ENCODE data around the gene PRXL2B.

DNA sequence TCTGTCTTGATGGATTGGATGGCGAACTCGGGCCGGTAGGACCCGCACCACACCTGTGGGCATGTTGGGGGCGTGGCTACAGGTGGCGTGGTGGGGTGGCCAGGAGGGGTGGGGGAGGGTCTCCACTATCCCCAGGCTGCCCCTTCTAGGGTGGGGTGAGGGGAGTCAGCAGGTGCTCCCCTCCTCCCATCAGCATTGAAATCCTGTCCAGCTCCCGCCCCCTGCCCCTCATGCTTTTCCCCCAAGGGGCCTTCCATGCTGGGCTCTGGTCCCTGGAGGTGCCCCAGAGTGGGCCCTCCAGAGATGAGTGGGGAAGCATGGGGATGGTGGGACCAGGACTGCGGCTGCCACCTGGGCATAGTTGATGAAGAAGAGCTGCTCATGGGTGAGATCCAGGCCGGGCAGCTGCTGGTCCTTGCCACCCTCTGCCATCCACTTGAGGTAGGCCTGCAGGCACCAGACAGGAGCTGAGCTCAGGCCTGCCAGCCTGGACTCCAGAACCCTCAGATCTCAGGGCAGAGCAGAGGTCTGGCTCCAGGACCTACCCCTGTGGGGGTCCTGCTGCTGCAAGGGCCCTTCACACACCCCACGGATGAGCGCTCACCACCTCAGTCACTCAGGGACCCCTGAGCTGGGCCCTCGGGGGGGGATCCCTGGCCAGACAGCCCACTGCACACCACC is 5.1 kb downstream of the PRXL2B start:
- TF ChIP-seq, protein P1, sequence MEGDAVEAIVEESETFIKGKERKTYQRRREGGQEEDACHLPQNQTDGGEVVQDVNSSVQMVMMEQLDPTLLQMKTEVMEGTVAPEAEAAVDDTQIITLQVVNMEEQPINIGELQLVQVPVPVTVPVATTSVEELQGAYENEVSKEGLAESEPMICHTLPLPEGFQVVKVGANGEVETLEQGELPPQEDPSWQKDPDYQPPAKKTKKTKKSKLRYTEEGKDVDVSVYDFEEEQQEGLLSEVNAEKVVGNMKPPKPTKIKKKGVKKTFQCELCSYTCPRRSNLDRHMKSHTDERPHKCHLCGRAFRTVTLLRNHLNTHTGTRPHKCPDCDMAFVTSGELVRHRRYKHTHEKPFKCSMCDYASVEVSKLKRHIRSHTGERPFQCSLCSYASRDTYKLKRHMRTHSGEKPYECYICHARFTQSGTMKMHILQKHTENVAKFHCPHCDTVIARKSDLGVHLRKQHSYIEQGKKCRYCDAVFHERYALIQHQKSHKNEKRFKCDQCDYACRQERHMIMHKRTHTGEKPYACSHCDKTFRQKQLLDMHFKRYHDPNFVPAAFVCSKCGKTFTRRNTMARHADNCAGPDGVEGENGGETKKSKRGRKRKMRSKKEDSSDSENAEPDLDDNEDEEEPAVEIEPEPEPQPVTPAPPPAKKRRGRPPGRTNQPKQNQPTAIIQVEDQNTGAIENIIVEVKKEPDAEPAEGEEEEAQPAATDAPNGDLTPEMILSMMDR (IDR thresholded peaks at IDR 0.05), result no peak
- no peak for TF ChIP-seq EZH2 (IDR thresholded peaks at IDR 0.05)

All from neural progenitor cell (in vitro differentiated cells).